Kidney epithelial cell (primary cell): ENCODE measurements around the gene HOXC9. TPM values are rescaled to one million over a fixed set of nuclear protein-coding genes. Genes with fewer than 3 reads are reported as not detected.
A peak's percentile ranks its signal among the peaks of the same experiment; 100 is the strongest.

Experiments used
- DNase-seq: peaks from one replicate; pipeline ENCODE4 v3.0.0-alpha.2; 2010; ENCODE audit warnings: low read depth
- H3K27me3 ChIP-seq: 2 replicates; pipeline ENCODE4 v1.6.0; 2011; ENCODE audit warnings: low read length; ENCODE audit not compliant: control insufficient read depth, insufficient read depth
- H3K36me3 ChIP-seq: 2 replicates; pipeline ENCODE4 v1.5.1; 2011; ENCODE audit warnings: low read length; ENCODE audit not compliant: control insufficient read depth, insufficient read depth
- H3K4me3 ChIP-seq: 2 replicates; pipeline ENCODE4 v1.5.1; 2011; ENCODE audit warnings: low read depth, mild to moderate bottlenecking, control low read depth, low read length
- CTCF ChIP-seq: IDR thresholded peaks from 2 replicates; pipeline ENCODE4 v1.5.1; 2011; ENCODE audit warnings: mild to moderate bottlenecking, moderate library complexity, low read length, control low read depth, inconsistent platforms; ENCODE audit not compliant: insufficient read depth, poor library complexity, severe bottlenecking
- total RNA-seq: library from RNA; depleted of rRNA; stranded (reverse); fragments of >200 nt; gene quantifications from 2 replicates; pipeline ENCODE4 v1.2.3, GENCODE V29; 2015

Gene HOXC9
- total RNA-seq, 1 donor from 2014 or later, result 12.3 TPM

GRCh38 chr12:53966085-53966384 is 33.9 kb upstream of the HOXC9 start:
- peaks cover 90% of the 10 kb centered on the region for H3K27me3 ChIP-seq

GRCh38 chr12:53966385-53967133 is 33.4 kb upstream of the HOXC9 start:
- no peak for DNase-seq
- Histone ChIP-seq H3K4me3 (peak overlapping the region; percentile 12), H3K27me3 (peaks cover 87% of the 10 kb centered on the region), H3K36me3 (no peaks in the 10 kb centered on the region)
- no peak for TF ChIP-seq CTCF

More at GRCh38 chr12:53966085-53966384, 33.9 kb upstream of the HOXC9 start:
- Histone ChIP-seq H3K4me3 (no peak overlapping the region), H3K36me3 (no peaks in the 10 kb centered on the region)
- DNase-seq, result no peak
- TF ChIP-seq CTCF, result no peak

- H3K36me3 ChIP-seq, result no peaks in the 10 kb centered on the region
- no peak overlapping the region for H3K4me3 ChIP-seq
- H3K27me3 ChIP-seq, result peaks cover 87% of the 10 kb centered on the region
- DNase-seq, result no peak
- no peak for TF ChIP-seq CTCF
Observed at GRCh38 chr12:53967421-53967925, 32.5 kb upstream of the HOXC9 start.

- no peak for TF ChIP-seq CTCF
- Histone ChIP-seq H3K27me3 (peaks cover 87% of the 10 kb centered on the region), H3K4me3 (no peak overlapping the region)
Observed at GRCh38 chr12:53968214-53969127, 31.5 kb upstream of the HOXC9 start.

GRCh38 chr12:53969588-53970259 is 30.2 kb upstream of the HOXC9 start:
- no peak for DNase-seq
- peaks cover 85% of the 10 kb centered on the region for H3K27me3 ChIP-seq
- TF ChIP-seq CTCF, result no peak
- H3K4me3 ChIP-seq, result no peak overlapping the region
- no peaks in the 10 kb centered on the region for H3K36me3 ChIP-seq

More at GRCh38 chr12:53968214-53969127, 31.5 kb upstream of the HOXC9 start:
- no peak for DNase-seq
- H3K36me3 ChIP-seq, result no peaks in the 10 kb centered on the region
